HepG2 (cell line): ENCODE data around the gene CHD9. TPM values are rescaled to one million over a fixed set of nuclear protein-coding genes. Genes with fewer than 3 reads are reported as not detected.

ENCODE experiments used
- EEA1 ChIP-seq: sonication (generic); formaldehyde crosslinking; IDR thresholded peaks from 2 replicates; pipeline ENCODE4 v1.5.1; 2020; ENCODE audit warnings: mild to moderate bottlenecking, missing genetic modification reagents, borderline replicate concordance
- MIER3 ChIP-seq: IDR thresholded peaks from 2 replicates; pipeline ENCODE4 v1.6.1; 2016; ENCODE audit warnings: missing compliant biosample characterization, borderline replicate concordance
- TCF7L2 ChIP-seq: IDR thresholded peaks from 2 replicates; pipeline ENCODE4 v1.6.1; 2011; ENCODE audit warnings: mild to moderate bottlenecking, low read depth, low read length, moderate library complexity
- ZFP36L2 ChIP-seq: sonication (generic); formaldehyde crosslinking; IDR thresholded peaks from 2 replicates; pipeline ENCODE4 v1.4.0; 2020; ENCODE audit warnings: missing genetic modification reagents
- ZFP90 ChIP-seq: sonication (generic); formaldehyde crosslinking; IDR thresholded peaks from 2 replicates; pipeline ENCODE4 v1.8.0; 2022; ENCODE audit warnings: missing genetic modification reagents, mild to moderate bottlenecking, inconsistent platforms, borderline replicate concordance
- polyA plus RNA-seq, 8 experiments: library from polyadenylated mRNA; depleted of rRNA in 3 of 8; stranded (reverse) in 7 of 8; unstranded in 1 of 8; fragments of >200 nt; fragmentation: Illumina TruSeq in 4 of 8; extraction: Trizol in 4 of 8; gene quantifications; 2 replicates each; pipeline versions ENCODE4 v1.2.1 to v1.2.3, GENCODE V29; 2011 to 2016; ENCODE audit warnings: low read depth in 4 of 8, missing spikeins in 1 of 8, mixed read lengths in 1 of 8; ENCODE audit not compliant: insufficient read depth in 1 of 8
- total RNA-seq, 5 experiments: library from RNA; depleted of rRNA; stranded (reverse); fragments of >200 nt; fragmentation: Illumina TruSeq; extraction: Trizol; gene quantifications; 2 replicates each; pipeline ENCODE4 v1.2.3, GENCODE V29; 2016; ENCODE audit warnings: low read depth in 1 of 5
- TF ChIP-seq, protein P1 (sequence below): sonication (generic); formaldehyde crosslinking; IDR thresholded peaks from 2 replicates; pipeline ENCODE4 v1.9.0; 2022; ENCODE audit warnings: low read depth, missing genetic modification reagents
- TF ChIP-seq, protein P2 (sequence below): sonication (generic); formaldehyde crosslinking; IDR thresholded peaks from 2 replicates; pipeline ENCODE4 v1.4.0; 2020; ENCODE audit warnings: mild to moderate bottlenecking, missing genetic modification reagents
- TF ChIP-seq, protein P3 (sequence below): sonication (generic); formaldehyde crosslinking; IDR thresholded peaks from 2 replicates; pipeline ENCODE4 v1.4.0; 2020; ENCODE audit warnings: missing genetic modification reagents, borderline replicate concordance
- TF ChIP-seq, protein P4 (sequence below): sonication (generic); formaldehyde crosslinking; IDR thresholded peaks from 2 replicates; pipeline ENCODE4 v1.5.1; 2020; ENCODE audit warnings: mild to moderate bottlenecking, missing genetic modification reagents, borderline replicate concordance
- TF ChIP-seq, protein P5 (sequence below): sonication (generic); formaldehyde crosslinking; IDR thresholded peaks from 2 replicates; pipeline ENCODE4 v1.5.1; 2020; ENCODE audit warnings: mild to moderate bottlenecking, missing genetic modification reagents, borderline replicate concordance

The CHD9 gene
- total and polyA plus RNA-seq, 2 of the 13 experiments (the other 11 are each of a cell fraction or from before 2014, with no cell fraction given), result 23.4 to 27.7 TPM

DNA sequence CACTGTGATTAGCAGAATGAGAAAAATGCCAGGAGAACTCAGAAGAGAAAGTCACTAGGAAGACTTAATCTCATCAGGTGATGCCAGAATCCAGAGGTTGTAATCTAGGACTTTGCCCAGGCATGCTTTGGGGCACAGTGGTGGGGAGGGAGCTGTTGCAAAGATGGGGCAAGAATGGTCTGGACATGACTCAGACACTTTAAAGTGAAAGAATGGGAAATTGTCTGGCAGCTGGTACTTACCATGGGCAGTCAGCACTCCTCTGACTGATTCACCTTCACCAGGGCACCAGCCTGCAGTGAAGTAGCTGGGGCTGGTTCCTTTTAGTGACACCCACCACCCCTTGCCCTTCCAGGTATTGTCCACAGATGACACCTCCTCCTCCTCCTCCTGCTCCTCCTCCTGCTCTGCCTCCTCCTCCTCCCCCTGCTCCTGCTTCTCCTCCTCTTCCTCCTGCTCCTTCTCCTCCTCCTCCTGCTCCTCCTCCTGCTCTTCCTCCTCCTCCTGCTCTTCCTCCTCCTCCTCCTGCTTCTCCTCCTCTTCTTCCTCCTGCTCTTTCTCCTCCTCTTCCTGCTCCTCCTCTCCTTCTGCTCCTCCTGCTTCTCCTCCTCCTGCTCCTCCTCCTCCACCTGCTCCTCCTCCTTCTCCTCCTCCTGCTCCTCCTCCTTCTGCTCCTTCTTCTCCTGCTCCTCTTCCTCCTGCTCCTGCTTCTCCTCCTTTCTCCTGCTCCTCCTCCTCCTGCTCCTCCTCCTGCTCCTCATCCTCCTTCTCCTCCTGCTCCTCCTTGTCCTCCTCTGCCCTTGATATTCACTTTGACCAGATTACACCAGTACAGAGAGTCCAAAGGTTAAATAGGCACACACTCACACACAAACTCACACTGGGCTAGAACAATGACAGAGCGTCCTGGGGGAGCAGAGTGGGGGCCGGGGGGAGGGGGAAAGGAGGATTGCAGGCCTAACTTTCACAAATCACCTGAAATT lies 2.0 kb upstream of the CHD9 start, which contains the start of gene CHD9NB (continued):
- TF ChIP-seq, protein P1, sequence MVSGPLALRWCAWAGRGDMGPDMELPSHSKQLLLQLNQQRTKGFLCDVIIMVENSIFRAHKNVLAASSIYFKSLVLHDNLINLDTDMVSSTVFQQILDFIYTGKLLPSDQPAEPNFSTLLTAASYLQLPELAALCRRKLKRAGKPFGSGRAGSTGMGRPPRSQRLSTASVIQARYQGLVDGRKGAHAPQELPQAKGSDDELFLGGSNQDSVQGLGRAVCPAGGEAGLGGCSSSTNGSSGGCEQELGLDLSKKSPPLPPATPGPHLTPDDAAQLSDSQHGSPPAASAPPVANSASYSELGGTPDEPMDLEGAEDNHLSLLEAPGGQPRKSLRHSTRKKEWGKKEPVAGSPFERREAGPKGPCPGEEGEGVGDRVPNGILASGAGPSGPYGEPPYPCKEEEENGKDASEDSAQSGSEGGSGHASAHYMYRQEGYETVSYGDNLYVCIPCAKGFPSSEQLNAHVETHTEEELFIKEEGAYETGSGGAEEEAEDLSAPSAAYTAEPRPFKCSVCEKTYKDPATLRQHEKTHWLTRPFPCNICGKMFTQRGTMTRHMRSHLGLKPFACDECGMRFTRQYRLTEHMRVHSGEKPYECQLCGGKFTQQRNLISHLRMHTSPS (CRISPR knock-in tag), result peak; percentile 79; the same call in 1 of the 2 replicates
- TF ChIP-seq ZFP90 (CRISPR knock-in tag) (0 out of 2 replicates have a peak, but pooled peaks have one; percentile 55), TCF7L2 (no peak), ZFP36L2 (CRISPR knock-in tag) (no peak), EEA1 (0 out of 2 replicates have a peak, but pooled peaks have one; percentile 44), MIER3 (CRISPR knock-in tag) (no peak)
- TF ChIP-seq, protein P2, sequence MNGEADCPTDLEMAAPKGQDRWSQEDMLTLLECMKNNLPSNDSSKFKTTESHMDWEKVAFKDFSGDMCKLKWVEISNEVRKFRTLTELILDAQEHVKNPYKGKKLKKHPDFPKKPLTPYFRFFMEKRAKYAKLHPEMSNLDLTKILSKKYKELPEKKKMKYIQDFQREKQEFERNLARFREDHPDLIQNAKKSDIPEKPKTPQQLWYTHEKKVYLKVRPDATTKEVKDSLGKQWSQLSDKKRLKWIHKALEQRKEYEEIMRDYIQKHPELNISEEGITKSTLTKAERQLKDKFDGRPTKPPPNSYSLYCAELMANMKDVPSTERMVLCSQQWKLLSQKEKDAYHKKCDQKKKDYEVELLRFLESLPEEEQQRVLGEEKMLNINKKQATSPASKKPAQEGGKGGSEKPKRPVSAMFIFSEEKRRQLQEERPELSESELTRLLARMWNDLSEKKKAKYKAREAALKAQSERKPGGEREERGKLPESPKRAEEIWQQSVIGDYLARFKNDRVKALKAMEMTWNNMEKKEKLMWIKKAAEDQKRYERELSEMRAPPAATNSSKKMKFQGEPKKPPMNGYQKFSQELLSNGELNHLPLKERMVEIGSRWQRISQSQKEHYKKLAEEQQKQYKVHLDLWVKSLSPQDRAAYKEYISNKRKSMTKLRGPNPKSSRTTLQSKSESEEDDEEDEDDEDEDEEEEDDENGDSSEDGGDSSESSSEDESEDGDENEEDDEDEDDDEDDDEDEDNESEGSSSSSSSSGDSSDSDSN (CRISPR knock-in tag), result peak; percentile 32; the same call in 1 of the 2 replicates
- TF ChIP-seq, protein P3, sequence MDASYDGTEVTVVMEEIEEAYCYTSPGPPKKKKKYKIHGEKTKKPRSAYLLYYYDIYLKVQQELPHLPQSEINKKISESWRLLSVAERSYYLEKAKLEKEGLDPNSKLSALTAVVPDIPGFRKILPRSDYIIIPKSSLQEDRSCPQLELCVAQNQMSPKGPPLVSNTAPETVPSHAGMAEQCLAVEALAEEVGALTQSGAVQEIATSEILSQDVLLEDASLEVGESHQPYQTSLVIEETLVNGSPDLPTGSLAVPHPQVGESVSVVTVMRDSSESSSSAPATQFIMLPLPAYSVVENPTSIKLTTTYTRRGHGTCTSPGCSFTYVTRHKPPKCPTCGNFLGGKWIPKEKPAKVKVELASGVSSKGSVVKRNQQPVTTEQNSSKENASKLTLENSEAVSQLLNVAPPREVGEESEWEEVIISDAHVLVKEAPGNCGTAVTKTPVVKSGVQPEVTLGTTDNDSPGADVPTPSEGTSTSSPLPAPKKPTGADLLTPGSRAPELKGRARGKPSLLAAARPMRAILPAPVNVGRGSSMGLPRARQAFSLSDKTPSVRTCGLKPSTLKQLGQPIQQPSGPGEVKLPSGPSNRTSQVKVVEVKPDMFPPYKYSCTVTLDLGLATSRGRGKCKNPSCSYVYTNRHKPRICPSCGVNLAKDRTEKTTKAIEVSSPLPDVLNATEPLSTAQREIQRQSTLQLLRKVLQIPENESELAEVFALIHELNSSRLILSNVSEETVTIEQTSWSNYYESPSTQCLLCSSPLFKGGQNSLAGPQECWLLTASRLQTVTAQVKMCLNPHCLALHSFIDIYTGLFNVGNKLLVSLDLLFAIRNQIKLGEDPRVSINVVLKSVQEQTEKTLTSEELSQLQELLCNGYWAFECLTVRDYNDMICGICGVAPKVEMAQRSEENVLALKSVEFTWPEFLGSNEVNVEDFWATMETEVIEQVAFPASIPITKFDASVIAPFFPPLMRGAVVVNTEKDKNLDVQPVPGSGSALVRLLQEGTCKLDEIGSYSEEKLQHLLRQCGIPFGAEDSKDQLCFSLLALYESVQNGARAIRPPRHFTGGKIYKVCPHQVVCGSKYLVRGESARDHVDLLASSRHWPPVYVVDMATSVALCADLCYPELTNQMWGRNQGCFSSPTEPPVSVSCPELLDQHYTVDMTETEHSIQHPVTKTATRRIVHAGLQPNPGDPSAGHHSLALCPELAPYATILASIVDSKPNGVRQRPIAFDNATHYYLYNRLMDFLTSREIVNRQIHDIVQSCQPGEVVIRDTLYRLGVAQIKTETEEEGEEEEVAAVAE (CRISPR knock-in tag), result 0 out of 2 replicates have a peak, but pooled peaks have one; percentile 27
- TF ChIP-seq, protein P4, sequence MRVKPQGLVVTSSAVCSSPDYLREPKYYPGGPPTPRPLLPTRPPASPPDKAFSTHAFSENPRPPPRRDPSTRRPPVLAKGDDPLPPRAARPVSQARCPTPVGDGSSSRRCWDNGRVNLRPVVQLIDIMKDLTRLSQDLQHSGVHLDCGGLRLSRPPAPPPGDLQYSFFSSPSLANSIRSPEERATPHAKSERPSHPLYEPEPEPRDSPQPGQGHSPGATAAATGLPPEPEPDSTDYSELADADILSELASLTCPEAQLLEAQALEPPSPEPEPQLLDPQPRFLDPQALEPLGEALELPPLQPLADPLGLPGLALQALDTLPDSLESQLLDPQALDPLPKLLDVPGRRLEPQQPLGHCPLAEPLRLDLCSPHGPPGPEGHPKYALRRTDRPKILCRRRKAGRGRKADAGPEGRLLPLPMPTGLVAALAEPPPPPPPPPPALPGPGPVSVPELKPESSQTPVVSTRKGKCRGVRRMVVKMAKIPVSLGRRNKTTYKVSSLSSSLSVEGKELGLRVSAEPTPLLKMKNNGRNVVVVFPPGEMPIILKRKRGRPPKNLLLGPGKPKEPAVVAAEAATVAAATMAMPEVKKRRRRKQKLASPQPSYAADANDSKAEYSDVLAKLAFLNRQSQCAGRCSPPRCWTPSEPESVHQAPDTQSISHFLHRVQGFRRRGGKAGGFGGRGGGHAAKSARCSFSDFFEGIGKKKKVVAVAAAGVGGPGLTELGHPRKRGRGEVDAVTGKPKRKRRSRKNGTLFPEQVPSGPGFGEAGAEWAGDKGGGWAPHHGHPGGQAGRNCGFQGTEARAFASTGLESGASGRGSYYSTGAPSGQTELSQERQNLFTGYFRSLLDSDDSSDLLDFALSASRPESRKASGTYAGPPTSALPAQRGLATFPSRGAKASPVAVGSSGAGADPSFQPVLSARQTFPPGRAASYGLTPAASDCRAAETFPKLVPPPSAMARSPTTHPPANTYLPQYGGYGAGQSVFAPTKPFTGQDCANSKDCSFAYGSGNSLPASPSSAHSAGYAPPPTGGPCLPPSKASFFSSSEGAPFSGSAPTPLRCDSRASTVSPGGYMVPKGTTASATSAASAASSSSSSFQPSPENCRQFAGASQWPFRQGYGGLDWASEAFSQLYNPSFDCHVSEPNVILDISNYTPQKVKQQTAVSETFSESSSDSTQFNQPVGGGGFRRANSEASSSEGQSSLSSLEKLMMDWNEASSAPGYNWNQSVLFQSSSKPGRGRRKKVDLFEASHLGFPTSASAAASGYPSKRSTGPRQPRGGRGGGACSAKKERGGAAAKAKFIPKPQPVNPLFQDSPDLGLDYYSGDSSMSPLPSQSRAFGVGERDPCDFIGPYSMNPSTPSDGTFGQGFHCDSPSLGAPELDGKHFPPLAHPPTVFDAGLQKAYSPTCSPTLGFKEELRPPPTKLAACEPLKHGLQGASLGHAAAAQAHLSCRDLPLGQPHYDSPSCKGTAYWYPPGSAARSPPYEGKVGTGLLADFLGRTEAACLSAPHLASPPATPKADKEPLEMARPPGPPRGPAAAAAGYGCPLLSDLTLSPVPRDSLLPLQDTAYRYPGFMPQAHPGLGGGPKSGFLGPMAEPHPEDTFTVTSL (CRISPR knock-in tag), result no peak
- TF ChIP-seq, protein P5, sequence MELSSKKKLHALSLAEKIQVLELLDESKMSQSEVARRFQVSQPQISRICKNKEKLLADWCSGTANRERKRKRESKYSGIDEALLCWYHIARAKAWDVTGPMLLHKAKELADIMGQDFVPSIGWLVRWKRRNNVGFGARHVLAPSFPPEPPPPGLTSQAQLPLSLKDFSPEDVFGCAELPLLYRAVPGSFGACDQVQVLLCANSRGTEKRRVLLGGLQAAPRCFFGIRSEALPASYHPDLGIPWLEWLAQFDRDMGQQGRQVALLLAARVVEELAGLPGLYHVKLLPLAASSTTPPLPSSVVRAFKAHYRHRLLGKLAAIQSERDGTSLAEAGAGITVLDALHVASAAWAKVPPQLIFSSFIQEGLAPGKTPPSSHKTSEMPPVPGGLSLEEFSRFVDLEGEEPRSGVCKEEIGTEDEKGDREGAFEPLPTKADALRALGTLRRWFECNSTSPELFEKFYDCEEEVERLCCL (CRISPR knock-in tag), result no peak
